Left ventricle myocardium superior (tissue), 1 donor: ENCODE results near the gene PKD1. TPM values are rescaled to one million over a fixed set of nuclear protein-coding genes. Genes with fewer than 3 reads are reported as not detected.
"Not testable (repeated sequence)": the region's sequence is repeated elsewhere in the genome, so short reads cannot be mapped to it uniquely, and the experiment has no call there.

Experiments used
- ATAC-seq: fragments of 200-7000 bp; cut with Tn5 transposase; one replicate; pipeline ENCODE4 v1.9.1; 2020; ENCODE audit warnings: mild to moderate bottlenecking, moderate library complexity
- DNase-seq: peaks from one replicate; pipeline ENCODE4 v3.0.0-alpha.2; 2020
- intact Hi-C: fragments of 100-400 bp; cut with micrococcal nuclease; formaldehyde crosslinking; loops from one replicate; pipeline ENCODE4 v1.11.0; 2022
- long read RNA-seq: library from polyadenylated mRNA; unstranded; transcript quantifications from one replicate; pipeline ENCODE4 v2.0.0, GENCODE V29; 2021
- total RNA-seq: library from RNA; stranded (reverse); fragmentation: NEBNext Ultra II Directional; extraction: Animal tissue kit (Norgen Biotek cat#: 25700); gene quantifications from one replicate; pipeline ENCODE4 v1.2.1, GENCODE V29; 2021
- donor health status: DM: no; HTN: yes; CAD: no; lungs with severe emphysema.

The PKD1 gene
- 92.9 TPM for total RNA-seq
- long read RNA-seq, transcript PKD1-208 (3 exons, 1,140 nt): major isoform, 5 of 41 reads
- long read RNA-seq, partial matches to known transcripts: 17 of 41 reads
- long read RNA-seq, other reads (novel, unspliced or antisense): 19 of 41 reads

GRCh38 chr16:2135770-2136490, at the start of gene PKD1:
Gene PKD1 (minus strand): TSS chr16:2135898. CDS start chr16:2135689, 209 bp downstream.
- DNase-seq (peak; percentile 100), ATAC-seq (peak; percentile 90)
- intact Hi-C loops: not testable (repeated sequence)

GRCh38 chr16:2184962-2185361, 49.3 kb upstream of the PKD1 start:
- intact Hi-C loops: no loop called here
- DNase-seq (no peak), ATAC-seq (no peak)

- intact Hi-C loops: no loop called here
- ATAC-seq: no peak
- DNase-seq: no peak
Measured at GRCh38 chr16:2184346-2184745, 48.6 kb upstream of the PKD1 start.

- DNase-seq: no peak
- no peak for ATAC-seq
- intact Hi-C loops: no loop called here
Measured at GRCh38 chr16:2183671-2184070, 48.0 kb upstream of the PKD1 start.

GRCh38 chr16:2181952-2182351, 46.3 kb upstream of the PKD1 start:
- intact Hi-C loops: no loop called here
- ATAC-seq (no peak), DNase-seq (no peak)

GRCh38 chr16:2180962-2181923, 45.5 kb upstream of the PKD1 start:
- DNase-seq: no peak
- intact Hi-C loops: no loop called here

DNA sequence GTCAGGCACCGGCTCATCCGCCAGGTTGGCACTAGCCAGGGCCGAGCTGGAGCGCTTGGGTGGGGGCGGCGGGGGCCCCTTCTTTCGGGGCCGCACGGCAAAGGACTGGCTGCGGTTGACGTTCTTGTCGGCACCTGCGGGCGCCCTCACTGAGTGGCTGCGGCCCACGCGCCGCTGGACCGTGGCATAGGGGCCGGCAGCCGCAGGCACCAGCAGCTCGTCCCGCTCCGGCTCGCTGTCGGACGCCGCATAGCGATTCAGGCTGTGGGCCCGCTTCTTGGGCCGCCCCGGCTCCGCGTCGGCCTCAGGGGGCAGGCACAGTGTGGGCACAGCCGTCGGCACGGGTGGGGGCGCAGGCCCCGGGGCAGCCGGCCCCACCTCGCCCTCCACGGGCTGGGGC, 44.8 kb upstream of the PKD1 start:
- ATAC-seq (no peak), DNase-seq (no peak)
- intact Hi-C loops: no loop called here

More at GRCh38 chr16:2180962-2181923, 45.5 kb upstream of the PKD1 start:
- ATAC-seq: no peak

DNA sequence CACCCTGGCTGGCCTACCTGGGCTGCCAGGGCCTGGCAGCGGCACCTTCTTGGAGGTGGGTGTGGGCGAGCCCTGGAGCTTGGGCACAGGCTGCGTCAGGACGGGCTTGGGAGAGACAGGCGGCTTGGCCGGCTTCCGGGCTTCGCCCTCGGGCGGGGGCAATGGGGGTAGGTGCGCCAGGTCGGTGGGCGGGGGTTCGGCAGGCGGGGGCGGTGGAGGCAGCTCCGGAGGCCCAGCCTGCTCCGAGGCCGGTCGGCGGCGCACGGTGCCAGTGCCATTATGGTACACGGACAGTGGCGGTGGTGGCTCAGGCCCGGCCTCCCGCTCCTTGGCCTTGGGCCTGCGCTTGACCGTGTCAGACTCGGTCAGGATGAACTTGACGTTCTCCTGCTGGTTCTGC, 43.9 kb upstream of the PKD1 start:
- intact Hi-C loops: no loop called here
- no peak for DNase-seq
- no peak for ATAC-seq

DNA sequence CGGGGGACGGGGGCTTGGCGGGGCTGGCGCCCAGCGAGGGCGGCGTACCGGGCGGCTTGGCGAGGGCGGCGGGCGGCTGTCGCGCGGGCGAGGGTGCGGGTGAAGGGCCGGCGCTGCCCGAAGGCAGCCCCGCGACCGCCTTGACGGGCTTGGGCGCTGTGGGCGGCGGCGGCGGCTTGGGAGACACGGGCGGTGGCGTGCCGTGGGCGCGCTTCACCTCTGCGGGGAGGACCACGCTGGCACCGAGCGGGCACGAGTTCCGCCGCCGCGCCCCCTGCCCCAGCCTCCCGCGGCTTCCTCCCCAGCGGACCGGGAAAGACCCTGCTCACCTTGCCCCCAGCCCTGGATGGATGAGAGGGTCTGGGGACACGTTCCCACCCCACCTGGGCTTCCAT, 43.4 kb upstream of the PKD1 start:
- intact Hi-C loops: no loop called here
- no peak for ATAC-seq
- no peak for DNase-seq

DNA sequence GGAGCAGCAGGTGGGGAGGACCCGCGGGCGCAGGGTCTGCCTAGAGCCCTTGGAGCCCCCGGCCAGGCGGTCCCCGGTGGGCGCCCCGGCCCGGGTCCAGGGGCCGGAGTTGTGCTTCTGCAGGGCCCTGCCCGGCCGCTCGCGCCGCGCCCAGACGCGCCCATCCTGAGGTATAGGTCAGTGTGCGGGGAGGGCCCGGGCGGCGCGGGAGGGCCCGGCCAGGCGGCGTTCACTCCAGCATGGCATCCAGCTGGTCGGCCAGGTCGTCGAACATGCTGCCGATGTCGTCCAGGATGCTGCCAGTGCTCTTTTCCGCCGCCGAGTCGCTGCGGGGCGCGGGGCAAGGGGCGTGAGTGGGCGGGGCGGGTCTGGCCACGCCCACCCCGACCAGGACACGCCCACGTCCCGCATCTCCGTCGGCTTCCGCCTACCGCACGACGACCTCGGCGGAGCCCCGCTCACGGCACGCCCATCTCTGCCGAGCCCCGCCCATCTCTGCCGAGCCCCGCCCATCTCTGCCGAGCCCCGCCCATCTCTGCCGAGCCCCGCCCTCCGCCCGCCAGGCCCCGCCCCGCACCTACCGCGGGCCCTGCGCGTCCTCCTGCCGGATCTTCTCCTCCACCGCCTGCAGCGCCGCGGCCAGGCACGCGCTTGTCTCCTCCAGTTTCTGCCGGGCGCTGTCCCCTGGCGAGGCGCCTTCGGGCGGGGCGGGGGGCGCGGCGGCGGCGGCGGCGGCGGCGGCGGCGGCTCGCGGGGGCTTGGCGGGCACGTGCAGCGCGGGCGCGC, 42.8 kb upstream of the PKD1 start:
- no peak for DNase-seq
- intact Hi-C loops: no loop called here
- no peak for ATAC-seq

DNA sequence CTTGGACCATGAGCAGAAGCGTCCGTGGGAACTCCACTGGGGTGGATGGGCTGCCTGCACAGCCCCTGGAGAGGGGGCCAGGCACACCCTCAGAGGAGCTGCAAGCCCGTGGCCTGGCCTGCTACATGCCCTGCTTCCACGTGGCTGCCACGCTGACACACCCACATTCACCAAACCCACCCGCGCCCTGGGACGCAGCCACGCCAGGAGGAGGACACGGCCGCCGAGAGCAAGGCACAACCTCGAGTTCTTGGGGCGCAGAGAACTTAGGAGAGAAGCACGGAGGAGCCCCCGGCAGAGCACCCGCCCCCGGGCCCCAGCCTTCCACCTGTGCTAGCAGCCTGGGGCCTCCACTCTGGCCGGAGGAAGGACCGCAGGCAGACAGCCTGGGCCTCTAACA, 41.9 kb upstream of the PKD1 start:
- ATAC-seq (no peak), DNase-seq (no peak)
- intact Hi-C loops: no loop called here

DNA sequence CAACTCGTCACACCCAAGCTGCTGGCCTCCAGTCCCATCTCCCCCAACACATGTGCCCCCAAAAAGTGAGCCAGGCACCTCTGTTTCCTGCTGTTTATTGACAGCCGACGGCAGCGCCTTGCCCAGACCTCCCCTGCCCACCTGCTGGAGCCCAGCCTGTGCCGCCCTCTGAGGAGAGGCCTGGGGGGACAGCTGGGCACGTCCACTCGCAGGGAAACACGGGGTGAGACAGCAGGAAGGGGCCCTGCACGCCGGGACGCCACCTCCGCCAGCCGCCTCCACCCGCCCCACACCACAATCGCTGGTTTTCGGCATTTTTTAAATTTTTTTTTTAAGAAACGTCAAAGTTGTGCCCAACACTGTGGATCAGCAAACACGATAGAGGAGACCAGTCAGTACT, 41.4 kb upstream of the PKD1 start:
- DNase-seq (no peak), ATAC-seq (no peak)
- intact Hi-C loops: no loop called here

DNA sequence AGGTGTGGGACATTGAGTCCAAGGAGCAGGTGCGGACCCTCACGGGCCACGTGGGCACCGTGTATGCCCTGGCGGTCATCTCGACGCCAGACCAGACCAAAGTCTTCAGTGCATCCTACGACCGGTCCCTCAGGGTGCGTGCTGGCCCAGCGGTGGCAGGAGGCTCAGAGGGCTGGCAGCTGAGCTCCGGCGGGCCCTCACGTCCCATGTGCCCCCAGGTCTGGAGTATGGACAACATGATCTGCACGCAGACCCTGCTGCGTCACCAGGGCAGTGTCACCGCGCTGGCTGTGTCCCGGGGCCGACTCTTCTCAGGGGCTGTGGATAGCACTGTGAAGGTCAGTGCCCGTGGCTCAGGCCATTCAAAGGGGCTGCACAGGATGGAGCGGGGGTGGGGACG, 40.3 kb upstream of the PKD1 start:
- no peak for ATAC-seq
- DNase-seq: no peak
- intact Hi-C loops: no loop called here

DNA sequence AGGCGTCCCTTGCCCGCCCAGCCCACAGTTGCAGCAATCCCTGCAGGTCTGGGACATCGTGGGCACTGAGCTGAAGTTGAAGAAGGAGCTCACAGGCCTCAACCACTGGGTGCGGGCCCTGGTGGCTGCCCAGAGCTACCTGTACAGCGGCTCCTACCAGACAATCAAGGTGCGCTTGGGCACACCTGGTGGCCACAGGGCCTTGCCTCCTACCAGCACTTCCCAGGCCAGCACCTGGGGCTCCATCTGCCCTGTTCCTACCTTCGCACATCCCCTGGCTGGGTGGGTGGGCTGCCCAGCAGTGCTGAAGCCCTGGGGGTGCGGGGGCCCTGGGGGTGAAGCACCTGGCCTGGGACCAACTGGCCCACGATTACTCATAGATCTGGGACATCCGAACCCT, 39.8 kb upstream of the PKD1 start:
- DNase-seq (no peak), ATAC-seq (no peak)
- intact Hi-C loops: no loop called here

GRCh38 chr16:2174396-2175131, 38.9 kb upstream of the PKD1 start:
- DNase-seq (no peak), ATAC-seq (no peak)
- intact Hi-C loops: no loop called here

DNA sequence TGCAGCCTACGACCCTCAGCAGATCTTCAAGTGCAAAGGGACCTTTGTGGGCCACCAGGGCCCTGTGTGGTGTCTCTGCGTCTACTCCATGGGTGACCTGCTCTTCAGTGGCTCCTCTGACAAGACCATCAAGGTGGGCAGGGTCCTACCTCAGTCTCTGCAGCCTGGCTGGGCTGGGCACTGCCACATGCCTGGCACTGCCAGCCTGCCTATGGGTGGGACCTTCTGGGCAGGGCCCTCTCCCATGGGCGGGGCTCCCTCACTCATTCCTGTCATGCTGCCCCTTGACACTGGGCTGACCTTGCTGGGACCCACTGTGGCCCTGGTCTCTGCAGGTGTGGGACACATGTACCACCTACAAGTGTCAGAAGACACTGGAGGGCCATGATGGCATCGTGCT, 38.2 kb upstream of the PKD1 start:
- no peak for ATAC-seq
- intact Hi-C loops: no loop called here
- no peak for DNase-seq

- ATAC-seq (no peak), DNase-seq (no peak)
- intact Hi-C loops: no loop called here
Measured at GRCh38 chr16:2173366-2173765, 37.7 kb upstream of the PKD1 start.

DNA sequence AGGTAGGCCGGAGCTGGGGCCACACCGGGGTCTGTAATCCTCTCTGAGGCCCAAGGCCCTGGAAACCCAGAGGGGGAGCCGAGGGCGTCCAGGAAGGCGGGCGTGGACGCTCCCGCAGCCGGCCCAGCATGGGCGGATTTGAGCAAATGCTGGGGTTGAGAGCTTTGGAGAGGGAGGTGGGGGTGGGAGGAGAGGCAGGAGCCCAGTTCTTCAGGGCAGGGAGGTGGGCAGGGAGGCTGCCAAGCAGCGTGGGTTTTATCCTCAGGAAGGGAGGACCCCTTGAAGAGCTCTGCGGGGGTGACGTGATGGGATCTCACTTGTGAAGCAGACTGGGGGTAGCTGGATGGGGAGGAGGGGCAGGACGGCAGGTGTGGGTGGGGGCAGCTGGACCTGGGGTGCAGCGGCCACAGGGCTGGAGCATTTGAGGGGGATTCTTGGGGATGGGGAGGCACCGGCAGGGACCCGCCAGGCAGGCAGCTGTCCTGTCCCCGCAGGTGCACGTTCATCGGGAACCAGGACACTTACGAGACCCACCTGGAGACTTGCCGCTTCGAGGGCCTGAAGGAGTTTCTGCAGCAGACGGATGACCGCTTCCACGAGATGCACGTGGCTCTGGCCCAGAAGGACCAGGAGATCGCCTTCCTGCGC, 37.1 kb upstream of the PKD1 start:
- DNase-seq (no peak), ATAC-seq (no peak)
- intact Hi-C loops: no loop called here
